SIG-M5 treated with dmso at 0.1 percent for 504 hours (cell line): ENCODE results near the gene SCARF2.
A peak's percentile ranks its signal among the peaks of the same experiment; 100 is the strongest.
"Not testable (repeated sequence)": the region's sequence is repeated elsewhere in the genome, so short reads cannot be mapped to it uniquely, and the experiment has no call there.

Experiments
- DNase-seq: peaks from one replicate; lab custom pipeline; 2025; ENCODE audit not compliant: unreplicated experiment; lab: John Stamatoyannopoulos, UW

The SCARF2 gene

DNA sequence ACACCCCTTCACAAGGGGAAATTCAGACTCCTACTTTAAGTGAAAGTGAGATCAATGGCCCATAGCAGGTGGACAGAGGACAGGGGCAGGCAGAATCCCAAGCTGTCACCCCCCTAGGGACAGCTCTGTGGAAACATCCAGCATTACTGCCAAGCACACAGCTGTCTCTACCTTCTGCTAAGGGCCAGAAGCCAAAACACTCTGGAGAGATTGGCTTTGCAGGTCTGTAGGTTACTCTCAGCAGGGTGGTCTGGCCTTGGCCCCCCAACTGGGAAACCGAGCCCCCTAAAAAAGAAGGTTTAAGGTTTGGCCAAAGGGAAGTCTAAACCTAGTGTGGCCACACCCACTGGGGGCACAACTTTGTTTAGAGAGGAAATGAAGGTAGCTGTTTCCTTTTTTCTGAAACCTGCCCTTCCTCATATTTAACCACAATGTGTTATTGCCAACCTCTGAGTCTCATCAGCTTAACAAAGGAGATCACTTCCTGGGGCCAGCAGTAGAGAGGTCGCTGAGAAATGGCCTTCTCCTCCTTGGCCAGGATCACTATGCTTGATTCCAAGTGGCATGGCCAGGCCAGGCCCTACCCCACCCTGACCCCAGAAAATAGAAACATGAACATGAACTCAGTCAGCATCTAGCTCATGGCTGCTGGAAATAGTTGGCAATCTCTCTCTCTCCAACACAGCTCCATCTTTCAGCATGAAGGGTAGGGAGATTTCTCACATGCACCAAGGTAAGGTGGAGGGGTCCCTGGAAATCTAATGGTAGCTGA is 25.9 kb upstream of the SCARF2 start:
- peak; percentile 63 for DNase-seq

- DNase-seq = no peak
Observed at GRCh38 chr22:20459862-20460261, 22.2 kb upstream of the SCARF2 start.

- DNase-seq = no peak
Observed at GRCh38 chr22:20459152-20459542, 21.5 kb upstream of the SCARF2 start.

DNA sequence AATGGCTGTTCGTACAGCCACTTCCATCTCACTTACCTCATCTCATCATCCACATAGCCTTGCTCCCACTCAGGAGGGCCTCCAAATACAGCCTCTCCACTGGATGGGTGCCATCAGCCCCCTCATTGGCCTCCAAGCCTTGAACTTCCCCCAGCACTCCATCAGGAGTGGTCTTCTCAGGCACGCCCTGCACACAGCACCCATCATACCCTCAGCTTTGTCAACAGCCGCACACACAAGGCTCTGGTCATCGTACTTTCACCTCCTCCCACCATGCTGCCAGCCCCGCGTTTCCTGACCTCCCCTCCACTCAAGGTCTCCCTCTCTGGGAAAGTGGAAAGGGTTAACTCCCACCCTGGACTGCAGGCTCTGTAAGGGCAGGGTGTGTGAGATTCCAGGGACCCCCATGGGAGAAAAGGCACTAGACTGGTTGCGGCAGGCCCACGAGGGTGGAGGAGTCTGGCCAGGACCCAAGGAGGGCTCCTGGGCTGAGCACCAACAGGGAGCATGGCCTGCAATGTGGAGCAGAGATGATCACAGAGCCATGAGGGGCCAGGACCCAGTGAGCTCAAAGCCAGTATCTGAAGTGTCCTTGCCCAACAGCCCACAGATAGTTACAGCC is 21.0 kb upstream of the SCARF2 start:
- no peak for DNase-seq

- DNase-seq = no peak
Observed at GRCh38 chr22:20457506-20458240, 20.0 kb upstream of the SCARF2 start.

- DNase-seq = no peak
Observed at GRCh38 chr22:20456722-20457076, 19.1 kb upstream of the SCARF2 start.

- peak; percentile 79 for DNase-seq
Observed at GRCh38 chr22:20456064-20456721, 18.6 kb upstream of the SCARF2 start.

DNA sequence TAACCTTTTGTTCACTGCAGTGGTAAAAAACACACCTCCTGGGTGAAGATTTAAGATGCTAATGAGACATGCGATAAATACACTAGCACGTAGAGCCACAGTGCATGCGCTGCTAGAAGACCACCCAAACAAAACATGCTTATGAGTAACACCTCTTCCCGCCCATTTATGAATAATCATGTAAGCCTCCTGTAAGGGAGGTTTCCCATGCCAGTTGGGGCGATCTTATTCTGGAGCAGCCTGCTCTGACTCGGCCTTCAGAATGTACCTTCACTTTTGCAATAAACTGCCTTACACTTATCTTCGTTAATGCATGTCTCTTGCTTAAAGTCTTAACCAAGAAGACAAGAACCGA is 18.1 kb upstream of the SCARF2 start:
- no peak for DNase-seq

GRCh38 chr22:20453222-20453621 is 15.6 kb upstream of the SCARF2 start:
- DNase-seq = no peak

DNA sequence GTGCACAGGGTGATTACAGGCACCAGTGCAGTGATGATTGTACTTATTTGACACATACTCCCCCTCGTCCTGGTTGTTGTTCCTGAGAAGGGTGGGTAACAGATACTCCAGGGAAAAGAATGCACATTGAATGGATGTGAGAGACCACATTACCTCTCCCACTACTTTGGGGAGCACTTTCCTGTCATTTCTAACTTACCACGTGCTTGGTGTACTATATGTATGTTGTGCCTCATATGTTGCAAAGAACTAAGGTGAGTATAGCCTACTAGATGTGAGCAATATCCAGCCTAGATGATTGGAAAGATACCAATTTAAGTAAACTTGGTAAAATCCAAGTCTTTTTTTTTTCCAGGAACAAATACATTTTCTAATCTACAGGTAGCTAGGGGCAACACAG is 14.3 kb upstream of the SCARF2 start:
- no peak for DNase-seq

- not testable (repeated sequence) for DNase-seq
Observed at GRCh38 chr22:20451129-20451778, 13.6 kb upstream of the SCARF2 start.

GRCh38 chr22:20450551-20450906 is 12.9 kb upstream of the SCARF2 start:
- no peak for DNase-seq

GRCh38 chr22:20449819-20450550 is 12.4 kb upstream of the SCARF2 start:
- no peak for DNase-seq

GRCh38 chr22:20448630-20449029 is 11.0 kb upstream of the SCARF2 start:
- DNase-seq = no peak

DNA sequence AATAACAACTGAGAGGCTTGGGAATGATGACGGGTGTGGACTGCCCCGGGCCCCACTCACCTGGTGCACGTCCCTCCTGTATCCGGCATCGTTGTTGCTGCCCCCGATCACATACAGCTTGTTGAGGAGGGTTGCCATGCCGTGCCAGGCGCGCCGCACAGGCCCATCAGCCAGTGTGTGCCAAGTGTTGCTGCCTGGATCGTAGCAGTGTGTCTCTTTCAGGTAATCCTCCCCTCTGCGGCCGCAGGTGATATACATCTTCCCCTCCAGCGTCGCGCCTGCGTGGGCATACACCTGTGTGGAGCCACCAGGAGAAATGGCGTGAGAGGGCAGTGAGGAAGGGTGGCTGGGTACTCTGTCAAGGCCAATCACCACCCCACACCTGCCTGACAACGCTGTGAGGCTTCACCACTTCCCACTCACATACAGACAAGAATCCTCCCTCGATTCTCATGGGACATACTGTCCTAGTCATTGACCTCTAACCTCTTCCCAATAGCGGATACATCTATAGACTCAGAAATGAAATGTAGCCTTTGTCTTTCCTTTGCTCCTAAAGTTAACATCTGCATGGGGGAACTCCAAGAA is 8.9 kb upstream of the SCARF2 start:
- DNase-seq = no peak

GRCh38 chr22:20444325-20444724 is 6.7 kb upstream of the SCARF2 start:
- DNase-seq = no peak

DNA sequence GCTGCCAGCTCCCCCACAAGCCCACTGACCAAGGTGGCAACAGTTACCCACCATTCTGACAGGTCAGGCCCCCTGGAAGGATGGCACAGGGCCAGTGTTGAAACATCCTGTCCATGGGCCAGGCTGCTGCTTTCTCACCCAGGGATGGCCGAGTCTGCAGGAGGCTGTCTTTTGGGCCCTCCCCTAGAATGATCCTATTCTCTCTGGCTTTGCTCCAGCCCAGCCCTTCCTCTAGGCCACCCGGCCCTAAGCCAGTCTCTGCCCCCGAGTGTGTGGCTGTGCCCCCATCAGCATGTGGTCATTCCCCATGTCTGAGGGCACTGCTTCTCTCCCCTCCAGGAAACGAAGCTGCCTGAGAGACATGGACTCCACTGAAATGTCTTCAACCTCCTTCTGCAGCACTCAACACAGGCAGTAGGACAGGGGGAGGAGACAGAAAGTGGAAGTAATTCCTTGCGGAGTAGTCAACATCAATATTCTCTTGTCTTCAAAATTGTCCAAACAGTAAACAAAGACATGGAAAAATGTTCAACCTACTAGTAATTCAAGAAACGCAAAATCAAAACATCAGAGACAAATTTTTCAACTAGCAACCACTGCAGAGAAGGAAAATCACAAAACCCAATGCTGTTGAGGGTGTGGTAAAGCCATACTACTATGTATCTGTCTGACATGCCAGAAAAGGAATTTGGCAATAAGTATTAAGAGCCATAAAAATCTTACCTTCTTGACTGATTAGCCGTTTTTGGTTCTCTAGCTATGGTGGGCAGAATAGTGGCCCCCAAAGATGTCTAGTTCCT is 5.1 kb upstream of the SCARF2 start:
- DNase-seq = no peak

DNA sequence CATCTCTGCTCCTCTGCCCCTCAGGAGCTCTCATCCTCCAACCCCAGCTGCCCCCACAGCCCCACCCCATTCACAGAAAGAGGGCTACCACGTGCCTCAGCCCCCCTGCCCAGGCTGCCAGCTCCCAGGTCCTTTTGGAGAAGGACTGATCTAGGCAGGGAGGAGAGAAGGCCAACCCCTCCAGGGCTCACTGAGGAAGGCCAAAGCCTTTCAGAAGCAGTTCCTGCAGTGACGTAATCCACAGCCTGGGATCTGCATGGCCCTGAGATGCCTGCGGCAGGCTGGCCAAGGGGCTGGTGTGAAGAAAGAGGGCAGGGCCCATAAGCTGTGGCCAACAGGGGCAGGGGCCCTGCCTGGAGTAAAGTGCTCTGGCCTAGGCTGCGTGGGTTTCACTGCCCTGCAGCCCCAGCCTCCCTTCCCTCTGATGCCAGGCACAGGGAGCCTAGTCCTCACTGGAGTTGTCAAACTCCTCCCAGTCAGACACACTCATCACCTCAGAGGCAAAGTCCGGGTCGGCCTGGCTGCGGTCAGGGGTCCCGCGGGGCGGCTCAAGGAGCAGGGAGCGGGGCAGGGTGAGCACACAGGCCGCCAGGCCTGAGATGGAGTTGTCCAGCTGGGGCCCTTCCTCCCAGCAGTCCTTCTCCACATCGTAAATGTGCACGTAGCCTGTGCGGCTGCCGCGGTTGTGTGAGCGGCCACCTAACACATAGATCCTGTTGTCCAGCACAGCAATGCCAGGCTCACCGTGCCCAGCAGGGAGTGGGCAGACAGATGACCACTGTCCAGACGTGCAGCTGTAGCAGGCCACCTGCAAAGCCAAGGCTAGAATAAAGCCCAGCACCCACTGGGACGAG is 4.2 kb upstream of the SCARF2 start:
- DNase-seq = peak; percentile 21
